ENCODE measurements around the gene ZNF474.

GRCh38 chr5:122081541-122081940 is 47.8 kb upstream of the ZNF474 start:
- TF ChIP-seq CTCF (IDR thresholded peaks at IDR 0.05) = no peak
- TF ChIP-seq POLR2A (IDR thresholded peaks at IDR 0.05) = no peak
- no peak for TF ChIP-seq POLR2AphosphoS5 (IDR thresholded peaks at IDR 0.05)

Measured in transverse colon (tissue), 4 donors.